ENCODE results near the gene FKBP1A.

FKBP1A gene

DNA sequence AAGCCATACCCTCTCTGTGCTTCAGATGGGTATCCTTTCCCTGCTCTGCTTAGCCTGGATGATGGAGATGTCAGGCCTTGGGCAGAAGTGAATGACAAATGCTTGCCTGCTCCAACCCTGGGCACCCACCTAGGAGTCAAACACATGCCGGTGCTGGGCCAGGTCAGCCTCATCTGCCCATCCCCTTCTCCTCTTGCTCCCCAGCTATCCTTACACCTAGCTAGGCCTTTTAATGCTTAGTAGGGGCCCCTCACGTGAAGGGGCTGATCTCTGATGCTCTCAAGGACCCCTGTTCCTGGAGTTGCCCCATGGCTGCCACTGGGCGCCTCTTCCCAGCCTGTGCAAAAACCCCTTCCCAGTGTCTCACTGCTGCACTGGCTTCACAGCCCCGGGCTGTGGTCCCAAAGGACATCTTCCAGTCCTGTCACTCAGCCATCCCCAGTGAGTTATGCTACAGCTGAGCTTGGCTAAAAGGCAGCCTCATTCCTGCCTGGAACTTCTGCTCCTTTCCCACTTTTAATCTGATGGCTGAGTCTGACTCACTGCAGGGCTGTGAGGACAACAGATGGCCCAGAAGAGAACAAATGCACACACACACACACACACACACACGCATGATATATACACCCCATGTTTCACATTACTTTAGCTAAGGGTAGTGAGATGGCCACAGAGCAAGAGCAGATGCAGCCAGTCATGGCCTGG lies 51.1 kb downstream of the FKBP1A start:
- Histone ChIP-seq H3K4me1 (ENCODE audit: insufficient read depth, insufficient read length) (no peaks in the 10 kb centered on the region), H3K27me3 (ENCODE audit: insufficient read depth, insufficient read length) (no peaks in the 10 kb centered on the region), H3K4me3 (ENCODE audit: insufficient read length, low read depth) (no peak overlapping the region), H3K36me3 (ENCODE audit: insufficient read depth, insufficient read length, low read length) (peaks cover 9% of the 10 kb centered on the region), H3K9ac (ENCODE audit: insufficient read length, low read depth) (no peak overlapping the region), H3K9me3 (ENCODE audit: insufficient read depth, low read length) (no peaks in the 10 kb centered on the region)
- DNase-seq (ENCODE audit: low read depth, low spot score), result no peak
- TF ChIP-seq YY1 (IDR thresholded peaks at IDR 0.05; ENCODE audit: insufficient read depth, insufficient read length) (no peak), ZNF274 (IDR thresholded peaks at IDR 0.05; ENCODE audit: low read depth, low read length) (no peak), SUZ12 (IDR thresholded peaks at IDR 0.05; ENCODE audit: extremely low read depth, insufficient read depth, insufficient read length) (no peak)

DNA sequence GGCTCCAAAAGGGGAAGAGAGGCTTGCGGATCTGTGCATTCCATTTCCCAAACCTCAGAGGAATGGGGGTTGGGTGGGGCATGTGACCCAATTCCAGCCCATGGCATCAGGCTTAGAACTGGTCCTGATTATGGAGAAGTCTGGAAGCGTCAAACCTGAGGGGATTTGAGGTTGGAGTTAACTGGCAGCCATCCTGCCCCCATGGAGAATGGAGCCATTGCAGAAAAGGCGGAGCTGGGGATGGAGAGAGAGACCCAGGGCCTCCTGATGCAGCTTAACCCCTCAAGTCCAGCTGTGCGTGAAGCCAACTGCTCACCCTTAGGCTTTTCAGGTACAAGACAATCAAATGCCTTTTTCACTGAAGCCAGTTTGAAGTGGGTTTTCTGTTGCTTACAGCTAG lies 54.1 kb downstream of the FKBP1A start:
- Histone ChIP-seq H3K36me3 (ENCODE audit: insufficient read depth, insufficient read length, low read length) (peaks cover 17% of the 10 kb centered on the region), H3K27me3 (ENCODE audit: insufficient read depth, insufficient read length) (no peaks in the 10 kb centered on the region), H3K4me3 (ENCODE audit: insufficient read length, low read depth) (no peak overlapping the region), H3K4me1 (ENCODE audit: insufficient read depth, insufficient read length) (peaks cover 2% of the 10 kb centered on the region), H3K9ac (ENCODE audit: insufficient read length, low read depth) (no peak overlapping the region), H3K9me3 (ENCODE audit: insufficient read depth, low read length) (no peaks in the 10 kb centered on the region)
- DNase-seq (ENCODE audit: low read depth, low spot score), result no peak
- TF ChIP-seq YY1 (IDR thresholded peaks at IDR 0.05; ENCODE audit: insufficient read depth, insufficient read length) (no peak), ZNF274 (IDR thresholded peaks at IDR 0.05; ENCODE audit: low read depth, low read length) (no peak), SUZ12 (IDR thresholded peaks at IDR 0.05; ENCODE audit: extremely low read depth, insufficient read depth, insufficient read length) (no peak)

DNA sequence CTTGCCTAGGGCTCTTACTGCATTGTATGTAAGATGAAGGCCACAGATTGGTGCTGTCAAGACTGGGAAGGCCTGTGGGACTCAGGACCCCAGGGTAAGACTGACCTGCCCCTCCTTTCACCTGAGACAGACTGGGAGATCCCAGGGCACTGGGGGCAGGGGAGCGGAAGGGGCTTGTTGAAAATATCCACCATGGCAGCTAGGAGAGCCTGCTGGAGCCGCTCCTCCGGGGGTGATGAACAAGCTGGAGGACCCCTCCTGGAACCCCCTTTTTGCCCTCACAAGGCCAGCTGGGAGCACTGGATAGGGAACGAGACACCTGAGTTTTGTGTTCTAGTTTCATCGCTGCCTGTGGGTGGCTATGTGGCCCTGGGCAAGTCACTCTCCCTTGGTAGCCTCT lies 54.8 kb downstream of the FKBP1A start:
- H3K36me3 ChIP-seq (ENCODE audit: insufficient read depth, insufficient read length, low read length), result peaks cover 24% of the 10 kb centered on the region
- no peak overlapping the region for H3K9ac ChIP-seq (ENCODE audit: insufficient read length, low read depth)
- H3K27me3 ChIP-seq (ENCODE audit: insufficient read depth, insufficient read length), result no peaks in the 10 kb centered on the region
- TF ChIP-seq SUZ12 (IDR thresholded peaks at IDR 0.05; ENCODE audit: extremely low read depth, insufficient read depth, insufficient read length) (no peak), YY1 (IDR thresholded peaks at IDR 0.05; ENCODE audit: insufficient read depth, insufficient read length) (no peak), ZNF274 (IDR thresholded peaks at IDR 0.05; ENCODE audit: low read depth, low read length) (no peak)
- DNase-seq (ENCODE audit: low read depth, low spot score), result no peak
- H3K4me3 ChIP-seq (ENCODE audit: insufficient read length, low read depth), result no peak overlapping the region
- no peaks in the 10 kb centered on the region for H3K9me3 ChIP-seq (ENCODE audit: insufficient read depth, low read length)
- peaks cover 2% of the 10 kb centered on the region for H3K4me1 ChIP-seq (ENCODE audit: insufficient read depth, insufficient read length)

DNA sequence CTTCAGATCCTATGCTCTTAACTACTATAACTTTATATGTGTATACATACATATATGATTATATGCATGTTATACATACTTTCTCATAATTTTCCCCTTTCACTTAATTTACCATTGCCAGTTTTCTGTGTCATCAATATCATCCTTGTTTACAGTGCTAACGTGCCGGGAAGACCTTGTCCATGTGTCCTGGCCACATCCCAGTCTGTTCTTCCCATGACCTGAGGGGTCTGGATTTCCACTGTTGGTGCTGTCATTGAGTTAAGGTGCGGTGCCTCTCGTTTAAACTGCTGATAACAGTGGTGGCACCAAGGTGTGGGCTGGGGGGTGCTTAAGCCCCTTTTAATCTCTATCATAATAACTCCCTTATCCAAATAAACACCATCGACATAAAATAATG lies 55.4 kb downstream of the FKBP1A start:
- H3K36me3 ChIP-seq (ENCODE audit: insufficient read depth, insufficient read length, low read length), result peaks cover 30% of the 10 kb centered on the region
- no peaks in the 10 kb centered on the region for H3K27me3 ChIP-seq (ENCODE audit: insufficient read depth, insufficient read length)
- H3K4me1 ChIP-seq (ENCODE audit: insufficient read depth, insufficient read length), result peaks cover 2% of the 10 kb centered on the region
- TF ChIP-seq YY1 (IDR thresholded peaks at IDR 0.05; ENCODE audit: insufficient read depth, insufficient read length) (no peak), SUZ12 (IDR thresholded peaks at IDR 0.05; ENCODE audit: extremely low read depth, insufficient read depth, insufficient read length) (no peak), ZNF274 (IDR thresholded peaks at IDR 0.05; ENCODE audit: low read depth, low read length) (no peak)
- DNase-seq (ENCODE audit: low read depth, low spot score), result no peak
- H3K9ac ChIP-seq (ENCODE audit: insufficient read length, low read depth), result no peak overlapping the region
- no peaks in the 10 kb centered on the region for H3K9me3 ChIP-seq (ENCODE audit: insufficient read depth, low read length)
- no peak overlapping the region for H3K4me3 ChIP-seq (ENCODE audit: insufficient read length, low read depth)

DNA sequence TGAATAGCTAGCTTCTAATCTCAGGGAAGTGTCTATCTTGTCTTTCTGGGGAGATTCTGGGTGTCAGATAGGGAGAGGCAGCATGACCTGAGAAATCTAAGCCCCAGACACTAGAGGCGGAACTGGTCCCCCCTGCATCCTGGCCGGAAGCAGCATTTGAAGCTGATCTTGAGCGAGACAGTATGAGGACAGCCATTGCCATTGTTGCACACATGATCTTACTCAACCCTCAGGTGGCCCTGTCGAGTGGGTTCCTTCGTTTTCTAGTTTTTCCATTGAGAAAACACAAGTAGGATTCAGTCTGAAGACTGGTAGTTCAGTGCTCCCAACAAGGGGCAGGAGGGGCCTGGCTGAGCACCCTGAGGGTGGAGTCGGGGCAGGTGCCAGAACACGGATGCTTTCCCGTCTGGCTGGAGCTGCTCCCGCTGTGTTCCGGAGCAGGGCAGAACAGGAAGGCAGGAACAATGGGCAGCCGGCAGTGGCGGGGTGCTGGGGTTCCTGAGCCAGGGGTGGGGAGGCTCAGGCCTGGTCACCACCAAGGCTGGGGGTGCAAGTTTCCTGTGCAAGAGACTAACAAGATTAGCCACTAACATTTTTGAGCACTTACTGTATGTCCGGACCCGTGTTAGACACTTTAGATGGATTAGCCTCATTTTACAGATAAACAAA lies 56.0 kb downstream of the FKBP1A start:
- H3K36me3 ChIP-seq (ENCODE audit: insufficient read depth, insufficient read length, low read length), result peaks cover 35% of the 10 kb centered on the region
- no peaks in the 10 kb centered on the region for H3K9me3 ChIP-seq (ENCODE audit: insufficient read depth, low read length)
- no peaks in the 10 kb centered on the region for H3K27me3 ChIP-seq (ENCODE audit: insufficient read depth, insufficient read length)
- DNase-seq (ENCODE audit: low read depth, low spot score), result no peak
- no peak overlapping the region for H3K9ac ChIP-seq (ENCODE audit: insufficient read length, low read depth)
- TF ChIP-seq ZNF274 (IDR thresholded peaks at IDR 0.05; ENCODE audit: low read depth, low read length), result no peak
- TF ChIP-seq YY1 (IDR thresholded peaks at IDR 0.05; ENCODE audit: insufficient read depth, insufficient read length), result no peak
- no peak for TF ChIP-seq SUZ12 (IDR thresholded peaks at IDR 0.05; ENCODE audit: extremely low read depth, insufficient read depth, insufficient read length)
- peaks cover 2% of the 10 kb centered on the region for H3K4me1 ChIP-seq (ENCODE audit: insufficient read depth, insufficient read length)
- H3K4me3 ChIP-seq (ENCODE audit: insufficient read length, low read depth), result no peak overlapping the region

DNA sequence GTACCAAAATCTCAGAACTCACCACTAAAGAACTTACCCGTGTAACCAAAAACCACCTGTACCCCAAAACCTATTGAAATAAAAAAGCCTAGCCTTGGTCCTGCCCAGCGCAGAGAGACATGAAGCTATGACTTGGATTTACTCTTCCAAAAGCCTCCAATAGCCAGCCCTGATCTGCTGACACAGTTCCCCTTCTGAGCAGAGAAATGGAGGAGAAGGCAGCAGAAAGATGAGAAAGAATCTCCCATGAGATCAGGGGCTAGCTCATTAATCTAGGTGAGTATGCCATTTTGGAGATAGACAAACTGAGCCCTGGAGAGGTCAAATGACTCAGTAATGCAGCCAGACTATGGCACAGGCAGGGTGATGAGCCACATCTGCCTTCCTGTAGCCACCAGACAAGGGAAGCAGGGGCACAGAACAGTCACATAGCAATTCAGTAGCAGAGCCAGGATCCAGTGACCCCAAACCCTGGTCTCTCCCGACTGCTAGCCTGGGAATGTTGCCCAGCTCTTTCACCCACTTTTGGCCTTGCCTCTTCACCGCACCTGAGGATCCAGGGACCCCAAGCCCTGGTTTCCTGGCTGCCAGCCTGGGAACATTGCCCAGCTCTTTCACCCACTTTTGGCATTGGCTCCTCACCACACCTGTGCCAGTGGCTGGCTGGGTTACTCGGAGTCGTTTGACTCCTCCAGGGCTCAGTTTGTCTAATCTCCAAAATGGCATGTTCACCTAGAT lies 56.7 kb downstream of the FKBP1A start:
- Histone ChIP-seq H3K36me3 (ENCODE audit: insufficient read depth, insufficient read length, low read length) (peaks cover 38% of the 10 kb centered on the region), H3K4me1 (ENCODE audit: insufficient read depth, insufficient read length) (peaks cover 2% of the 10 kb centered on the region), H3K9ac (ENCODE audit: insufficient read length, low read depth) (no peak overlapping the region), H3K9me3 (ENCODE audit: insufficient read depth, low read length) (no peaks in the 10 kb centered on the region), H3K27me3 (ENCODE audit: insufficient read depth, insufficient read length) (no peaks in the 10 kb centered on the region), H3K4me3 (ENCODE audit: insufficient read length, low read depth) (no peak overlapping the region)
- no peak for DNase-seq (ENCODE audit: low read depth, low spot score)
- TF ChIP-seq ZNF274 (IDR thresholded peaks at IDR 0.05; ENCODE audit: low read depth, low read length), result no peak
- no peak for TF ChIP-seq SUZ12 (IDR thresholded peaks at IDR 0.05; ENCODE audit: extremely low read depth, insufficient read depth, insufficient read length)
- no peak for TF ChIP-seq YY1 (IDR thresholded peaks at IDR 0.05; ENCODE audit: insufficient read depth, insufficient read length)

DNA sequence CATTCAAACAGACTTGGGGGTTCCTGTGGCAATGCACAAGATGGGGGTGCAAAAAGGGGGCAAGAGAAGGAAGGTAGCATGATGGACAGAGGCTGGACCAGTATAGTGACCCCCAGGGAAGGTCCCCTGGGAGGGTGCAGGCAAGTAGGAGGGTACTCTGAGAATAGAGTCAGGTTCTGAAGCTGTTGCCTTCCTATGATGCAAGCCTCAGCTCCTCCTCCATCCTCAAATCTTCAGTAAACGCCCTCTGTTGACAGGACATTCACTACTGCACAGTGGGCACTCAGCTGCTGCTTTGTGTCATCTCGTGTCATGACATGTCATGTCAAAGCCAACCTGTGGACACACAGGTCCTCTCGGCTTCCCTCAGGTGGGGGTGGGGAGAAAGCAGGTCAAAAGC lies 58.1 kb downstream of the FKBP1A start:
- Histone ChIP-seq H3K9me3 (ENCODE audit: insufficient read depth, low read length) (no peaks in the 10 kb centered on the region), H3K4me3 (ENCODE audit: insufficient read length, low read depth) (no peak overlapping the region), H3K4me1 (ENCODE audit: insufficient read depth, insufficient read length) (peaks cover 2% of the 10 kb centered on the region), H3K27me3 (ENCODE audit: insufficient read depth, insufficient read length) (no peaks in the 10 kb centered on the region), H3K9ac (ENCODE audit: insufficient read length, low read depth) (no peak overlapping the region), H3K36me3 (ENCODE audit: insufficient read depth, insufficient read length, low read length) (peaks cover 49% of the 10 kb centered on the region)
- TF ChIP-seq SUZ12 (IDR thresholded peaks at IDR 0.05; ENCODE audit: extremely low read depth, insufficient read depth, insufficient read length) (no peak), YY1 (IDR thresholded peaks at IDR 0.05; ENCODE audit: insufficient read depth, insufficient read length) (no peak), ZNF274 (IDR thresholded peaks at IDR 0.05; ENCODE audit: low read depth, low read length) (no peak)
- DNase-seq (ENCODE audit: low read depth, low spot score), result no peak
